Measurements from ENCODE around the gene CTAGE9. TPM values are rescaled to one million over a fixed set of nuclear protein-coding genes. Genes with fewer than 3 reads are reported as not detected.

CTAGE9 gene
- total and polyA plus RNA-seq, 2 of the 8 experiments (the other 6 are each of a cell fraction or from before 2014, with no cell fraction given): not detected

DNA sequence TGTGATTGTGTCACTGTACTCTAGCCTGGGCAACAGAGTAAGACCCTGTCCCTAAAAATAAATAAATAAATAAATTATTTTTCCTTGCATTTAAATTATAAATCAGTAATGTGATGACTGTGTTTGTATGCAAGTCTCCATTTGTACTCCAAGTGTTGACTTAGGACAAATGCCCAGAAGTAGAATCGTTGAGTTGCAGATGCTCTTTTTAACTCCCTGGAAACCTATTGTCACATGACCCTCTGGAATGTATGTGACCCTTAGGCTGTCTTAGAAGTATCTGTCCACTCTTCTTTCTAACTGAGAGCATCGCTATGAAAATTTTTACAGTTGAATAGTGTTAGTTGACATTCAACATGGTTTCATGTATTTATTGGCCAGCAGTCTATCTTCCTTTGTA lies 28.4 kb downstream of the CTAGE9 start:
- ChIA-PET POLR2A (ENCODE audit: partially characterized antibody) (no interaction called here), CTCF (ENCODE audit: partially characterized antibody) (no interaction called here)
- H2BK20ac ChIP-seq (ENCODE audit: low read length): no peak overlapping the region
- no peaks in the 10 kb centered on the region for H3K9me3 ChIP-seq (ENCODE audit: insufficient read depth in 2 of 2, low read depth in 1 of 2, low read length in 1 of 2)
- H2BK15ac ChIP-seq (ENCODE audit: low read length): no peak overlapping the region
- no peak overlapping the region for H2BK120ac ChIP-seq (replicated peaks; ENCODE audit: low read depth, low read length)
- no peak overlapping the region for H4K8ac ChIP-seq (ENCODE audit: extremely low read depth, insufficient read depth, low read length)
- no peaks in the 10 kb centered on the region for H3K23me2 ChIP-seq (ENCODE audit: low read depth, low read length)
- no peak overlapping the region for H2AK5ac ChIP-seq (ENCODE audit: low read depth, low read length)
- H3K36me3 ChIP-seq (ENCODE audit: control insufficient read depth in 2 of 4, insufficient read depth in 4 of 4, low read length in 3 of 4): no peaks in the 10 kb centered on the region
- no peaks in the 10 kb centered on the region for H3K79me1 ChIP-seq (ENCODE audit: low read depth, low read length)
- H2AFZ ChIP-seq (ENCODE audit: low read length): no peak overlapping the region
- H3K9ac ChIP-seq (replicated peaks in 1 of 4; ENCODE audit: extremely low read depth in 1 of 4, low read depth in 3 of 4, low read length in 3 of 4): no peak overlapping the region
- H2BK5ac ChIP-seq (ENCODE audit: low read depth, low read length): no peak overlapping the region
- no peak overlapping the region for H3K23ac ChIP-seq (ENCODE audit: insufficient read length)
- no peak overlapping the region for H3K56ac ChIP-seq (replicated peaks; ENCODE audit: insufficient read length, low read depth, low read length)
- H4K5ac ChIP-seq (ENCODE audit: insufficient read length, low read depth, low read length): no peak overlapping the region
- no peak overlapping the region for H3K4ac ChIP-seq (replicated peaks; ENCODE audit: insufficient read length, low read depth, low read length)
- no peak overlapping the region for H2BK12ac ChIP-seq (ENCODE audit: low read depth, low read length)
- no peak overlapping the region for H3K14ac ChIP-seq (ENCODE audit: insufficient read length)
- H3K79me2 ChIP-seq (ENCODE audit: control insufficient read depth in 1 of 2, insufficient read depth in 2 of 2, low read length in 2 of 2): no peaks in the 10 kb centered on the region
- FAIRE-seq: no peak
- H3K4me3 ChIP-seq (ENCODE audit: extremely low read depth in 1 of 4, insufficient read depth in 2 of 4, low read depth in 3 of 4, low read length in 4 of 4): no peak overlapping the region
- H3K4me2 ChIP-seq (ENCODE audit: insufficient read depth in 1 of 2, low read depth in 2 of 2, low read length in 2 of 2): no peak overlapping the region
- H3K4me1 ChIP-seq (replicated peaks in 1 of 4; ENCODE audit: control insufficient read depth in 3 of 4, insufficient read depth in 4 of 4, low read length in 3 of 4): peaks cover 0 to 6% (median 0%) of the 10 kb centered on the region in 4 experiments; a peak in 1 of 7 replicates
- no peaks in the 10 kb centered on the region for H4K20me1 ChIP-seq (replicated peaks in 1 of 2; ENCODE audit: control insufficient read depth in 1 of 2, insufficient read depth in 2 of 2, low read length in 2 of 2)
- H3K27ac ChIP-seq (ENCODE audit: low read depth, low read length): no peak overlapping the region
- no peak for DNase-seq (ENCODE audit: low read depth in 1 of 2, low spot score in 2 of 2)
- H4K91ac ChIP-seq (replicated peaks; ENCODE audit: insufficient read length, low read length): no peak overlapping the region
- no peak overlapping the region for H3K18ac ChIP-seq (ENCODE audit: extremely low read depth, low read length)
- H3K27me3 ChIP-seq (replicated peaks in 1 of 4; ENCODE audit: control insufficient read depth in 3 of 4, extremely low read depth in 1 of 4, insufficient read depth in 3 of 4, low read length in 3 of 4): no peaks in the 10 kb centered on the region
- 96% methylated on average over 2 of the region's 2 CpGs; no CpG with 5 or more reads in 1 of the 2 experiments for WGBS, 2 experiments (ENCODE audit: extremely low coverage in 1 of 2, insufficient coverage in 1 of 2, insufficient read length in 1 of 2, insufficient replicate concordance in 2 of 2, low coverage in 1 of 2, low lambda C conversion rate in 2 of 2, missing lambda C conversion rate in 1 of 2)
- TF ChIP-seq YY1 (IDR thresholded peaks at IDR 0.05; ENCODE audit: low read depth, low read length) (no peak), NRF1 (IDR thresholded peaks at IDR 0.05; ENCODE audit: low read depth, low read length) (no peak), JUN (IDR thresholded peaks at IDR 0.05; ENCODE audit: low read depth, low read length) (no peak), CHD2 (IDR thresholded peaks at IDR 0.05; ENCODE audit: low read length) (no peak), KDM5A (IDR thresholded peaks at IDR 0.05; ENCODE audit: low read length) (no peak), TCF12 (IDR thresholded peaks at IDR 0.05; ENCODE audit: low read depth, low read length) (no peak), SAP30 (IDR thresholded peaks at IDR 0.05; ENCODE audit: insufficient read depth, insufficient replicate concordance, low read length) (no peak), BRCA1 (IDR thresholded peaks at IDR 0.05; ENCODE audit: low read depth, low read length) (no peak), HDAC2 (IDR thresholded peaks at IDR 0.05; ENCODE audit: borderline replicate concordance in 1 of 2, low read depth in 2 of 2, low read length in 2 of 2) (no peak), GABPA (IDR thresholded peaks at IDR 0.05; ENCODE audit: borderline replicate concordance, insufficient read depth, low read length) (no peak), ZNF274 (IDR thresholded peaks at IDR 0.05; ENCODE audit: borderline replicate concordance, extremely low read depth, low read length) (no peak), CBX8 (IDR thresholded peaks at IDR 0.05; ENCODE audit: borderline replicate concordance, low read depth, low read length) (no peak), TBP (IDR thresholded peaks at IDR 0.05; ENCODE audit: low read depth, low read length) (no peak)
